CD14-positive monocyte (primary cell): ENCODE measurements around the gene TAC4. TPM values are rescaled to one million over a fixed set of nuclear protein-coding genes. Genes with fewer than 3 reads are reported as not detected.

ENCODE experiments used
- DNase-seq, 3 donors: peaks; one replicate each; pipeline ENCODE4 v3.0.0-alpha.2; 2011 to 2022
- H2AFZ ChIP-seq: 2 replicates; pipeline ENCODE4 v1.6.0; 2012; ENCODE audit warnings: mild to moderate bottlenecking, low read depth, low read length, inconsistent platforms; ENCODE audit not compliant: insufficient read depth, poor library complexity, severe bottlenecking
- H3K27ac ChIP-seq, 2 donors: 1 replicate in 1 of 2; 2 replicates in 1 of 2; pipeline ENCODE4 v1.5.1; 2012 to 2013; ENCODE audit warnings: low read length in 2 of 2, control low read depth in 1 of 2, inconsistent platforms in 1 of 2, low read depth in 1 of 2, mild to moderate bottlenecking in 1 of 2
- H3K27me3 ChIP-seq, 2 donors: one replicate each; pipeline versions ENCODE4 v1.6.0 to v1.6.1; 2011 to 2013; ENCODE audit warnings: low read length in 2 of 2; ENCODE audit not compliant: control insufficient read depth in 2 of 2, insufficient read depth in 2 of 2
- H3K36me3 ChIP-seq, 2 donors: replicated peaks in 1 of 2; 1 replicate in 1 of 2; 2 replicates in 1 of 2; pipeline versions ENCODE4 v1.5.1 to v1.6.1; 2012 to 2013; ENCODE audit warnings: low read length in 2 of 2, control low read depth in 1 of 2, inconsistent platforms in 1 of 2, mild to moderate bottlenecking in 1 of 2; ENCODE audit not compliant: insufficient read depth in 2 of 2, control insufficient read depth in 1 of 2
- H3K4me1 ChIP-seq, 2 donors: 1 replicate in 1 of 2; 2 replicates in 1 of 2; pipeline versions ENCODE4 v1.5.1 to v1.6.1; 2012 to 2013; ENCODE audit warnings: low read length in 2 of 2, control low read depth in 1 of 2, inconsistent platforms in 1 of 2, mild to moderate bottlenecking in 1 of 2, moderate library complexity in 1 of 2; ENCODE audit not compliant: insufficient read depth in 2 of 2, control insufficient read depth in 1 of 2
- H3K4me2 ChIP-seq: replicated peaks from 2 replicates; pipeline ENCODE3; 2012; ENCODE audit warnings: low read length, moderate library complexity, mild to moderate bottlenecking; ENCODE audit not compliant: poor library complexity, severe bottlenecking; ENCODE audit errors: extremely low read depth
- H3K4me3 ChIP-seq, 3 experiments: fragments of 200-600 bp in 1 of 3; sonication (generic) in 1 of 3; replicated peaks in 1 of 3; 1 replicate in 2 of 3; 2 replicates in 1 of 3; pipeline ENCODE4 v1.5.1; 2011 to 2013; ENCODE audit warnings: low read length in 3 of 3, mild to moderate bottlenecking in 3 of 3, control low read depth in 2 of 3, low read depth in 2 of 3, inconsistent platforms in 1 of 3, moderate library complexity in 1 of 3
- H3K79me2 ChIP-seq: 2 replicates; pipeline ENCODE4 v1.6.0; 2012; ENCODE audit warnings: mild to moderate bottlenecking, control low read depth, inconsistent platforms, low read length, moderate library complexity; ENCODE audit not compliant: insufficient read depth
- H3K9ac ChIP-seq: 2 replicates; pipeline ENCODE4 v1.6.0; 2017; ENCODE audit warnings: low read length, mild to moderate bottlenecking; ENCODE audit not compliant: insufficient read depth, poor library complexity, severe bottlenecking
- H3K9me3 ChIP-seq, 2 donors: replicated peaks in 1 of 2; 1 replicate in 1 of 2; 2 replicates in 1 of 2; pipeline versions ENCODE4 v1.5.1 to v1.6.1; 2012 to 2013; ENCODE audit warnings: low read length in 2 of 2, control low read depth in 1 of 2; ENCODE audit not compliant: control insufficient read depth in 1 of 2, insufficient read depth in 1 of 2
- H4K20me1 ChIP-seq: 2 replicates; pipeline ENCODE4 v1.6.0; 2012; ENCODE audit warnings: mild to moderate bottlenecking, low read length, control low read depth, moderate library complexity; ENCODE audit not compliant: insufficient read depth
- H3K27ac Mint-ChIP-seq, 7 donors: one replicate each; pipeline ENCODE4 v1.8.0; 2020; ENCODE audit warnings: mild to moderate bottlenecking in 7 of 7, mixed read lengths in 7 of 7, moderate library complexity in 6 of 7, inconsistent platforms in 2 of 7
- H3K27me3 Mint-ChIP-seq, 3 donors: one replicate each; pipeline ENCODE4 v1.8.0; 2021 to 2022; ENCODE audit warnings: low read depth in 3 of 3, mild to moderate bottlenecking in 3 of 3, mixed read lengths in 3 of 3, moderate library complexity in 3 of 3, inconsistent platforms in 1 of 3
- H3K36me3 Mint-ChIP-seq, 2 donors: one replicate each; pipeline ENCODE4 v1.8.0; 2020; ENCODE audit warnings: mixed read lengths in 2 of 2, inconsistent platforms in 1 of 2, mild to moderate bottlenecking in 1 of 2
- H3K4me1 Mint-ChIP-seq: one replicate; pipeline ENCODE4 v1.8.0; 2020; ENCODE audit warnings: mild to moderate bottlenecking, mixed read lengths
- H3K4me3 Mint-ChIP-seq, 2 donors: one replicate each; pipeline ENCODE4 v1.8.0; 2020; ENCODE audit warnings: mild to moderate bottlenecking in 2 of 2, mixed read lengths in 2 of 2, moderate library complexity in 1 of 2
- H3K9me3 Mint-ChIP-seq, 7 donors: one replicate each; pipeline ENCODE4 v1.8.0; 2020 to 2022; ENCODE audit warnings: mixed read lengths in 7 of 7, mild to moderate bottlenecking in 6 of 7, moderate library complexity in 6 of 7, inconsistent platforms in 2 of 7
- WGBS: methylation state at CpG from one replicate; pipeline ENCODE4 v1.1.5; 2013; ENCODE audit warnings: missing lambda C conversion rate; ENCODE audit not compliant: insufficient coverage; 5-methylcytosine and 5-hydroxymethylcytosine counted together
- intact Hi-C, 2 donors: fragments of 100-400 bp; cut with micrococcal nuclease; formaldehyde crosslinking; loops; one replicate each; pipeline versions ENCODE4 v1.15.0 to v1.15.1; 2023
- polyA plus RNA-seq, 3 donors: library from polyadenylated mRNA; depleted of rRNA in 1 of 3; unstranded in 2 of 3; stranded (reverse) in 1 of 3; fragments of 300-500 nt in 2 of 3; fragments of >200 nt in 1 of 3; fragmentation: Illumina TruSeq in 2 of 3; gene quantifications; 1 replicate in 2 of 3; 2 replicates in 1 of 3; pipeline ENCODE4 v1.2.3, GENCODE V29; 2012 to 2021
- TF ChIP-seq, protein P1 (sequence below): fragments of 200-600 bp; IDR thresholded peaks from one replicate; pipeline ENCODE4 v1.8.0; 2022; ENCODE audit warnings: antibody characterized with exemption, mild to moderate bottlenecking

TAC4 gene
- polyA plus RNA-seq, 3 donors: not detected

DNA sequence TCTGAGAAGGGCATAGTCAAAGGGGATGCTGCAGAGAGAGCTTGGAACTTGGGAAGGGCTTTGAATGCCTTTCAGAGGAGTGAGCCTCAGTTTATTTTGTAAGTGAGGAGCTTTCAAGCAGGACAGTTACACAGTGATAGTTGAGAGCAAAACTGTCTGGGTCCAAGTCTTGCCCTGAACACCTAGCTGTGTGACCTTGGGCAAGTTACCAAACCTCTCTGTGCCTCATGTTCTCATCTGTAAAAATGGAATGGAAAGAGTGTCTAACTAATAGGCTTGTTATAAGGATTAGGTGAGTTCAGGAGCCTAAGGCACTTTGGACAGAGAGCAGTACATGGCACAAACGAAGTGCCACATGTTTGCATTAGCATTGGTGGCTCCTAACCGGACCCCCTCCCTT, 27.0 kb upstream of the TAC4 start:
- no peaks in the 10 kb centered on the region for H3K9me3 ChIP-seq
- H3K4me1 ChIP-seq: no peaks in the 10 kb centered on the region
- no peak for DNase-seq
- H3K27ac ChIP-seq: no peak overlapping the region
- H3K27ac Mint-ChIP-seq: no peak overlapping the region
- H3K27me3 ChIP-seq: peaks cover 9 to 12% of the 10 kb centered on the region in 2 donors
- no peak overlapping the region for H3K4me2 ChIP-seq
- H3K4me3 ChIP-seq: no peak overlapping the region
- H3K9ac ChIP-seq: no peak overlapping the region
- H4K20me1 ChIP-seq: no peaks in the 10 kb centered on the region
- H3K79me2 ChIP-seq: no peaks in the 10 kb centered on the region
- H3K36me3 Mint-ChIP-seq: peaks cover 0 to 2% of the 10 kb centered on the region in 2 donors
- no peaks in the 10 kb centered on the region for H3K36me3 ChIP-seq
- WGBS: no CpG with 5 or more reads among the region's 2 CpGs
- H3K4me3 Mint-ChIP-seq: no peak overlapping the region
- peaks cover 34 to 37% (median 35%) of the 10 kb centered on the region in 3 donors for H3K27me3 Mint-ChIP-seq
- H3K4me1 Mint-ChIP-seq: no peaks in the 10 kb centered on the region
- peaks cover 0 to 3% (median 0%) of the 10 kb centered on the region in 7 donors for H3K9me3 Mint-ChIP-seq
- intact Hi-C loops: no loop called here
- TF ChIP-seq, protein P1, sequence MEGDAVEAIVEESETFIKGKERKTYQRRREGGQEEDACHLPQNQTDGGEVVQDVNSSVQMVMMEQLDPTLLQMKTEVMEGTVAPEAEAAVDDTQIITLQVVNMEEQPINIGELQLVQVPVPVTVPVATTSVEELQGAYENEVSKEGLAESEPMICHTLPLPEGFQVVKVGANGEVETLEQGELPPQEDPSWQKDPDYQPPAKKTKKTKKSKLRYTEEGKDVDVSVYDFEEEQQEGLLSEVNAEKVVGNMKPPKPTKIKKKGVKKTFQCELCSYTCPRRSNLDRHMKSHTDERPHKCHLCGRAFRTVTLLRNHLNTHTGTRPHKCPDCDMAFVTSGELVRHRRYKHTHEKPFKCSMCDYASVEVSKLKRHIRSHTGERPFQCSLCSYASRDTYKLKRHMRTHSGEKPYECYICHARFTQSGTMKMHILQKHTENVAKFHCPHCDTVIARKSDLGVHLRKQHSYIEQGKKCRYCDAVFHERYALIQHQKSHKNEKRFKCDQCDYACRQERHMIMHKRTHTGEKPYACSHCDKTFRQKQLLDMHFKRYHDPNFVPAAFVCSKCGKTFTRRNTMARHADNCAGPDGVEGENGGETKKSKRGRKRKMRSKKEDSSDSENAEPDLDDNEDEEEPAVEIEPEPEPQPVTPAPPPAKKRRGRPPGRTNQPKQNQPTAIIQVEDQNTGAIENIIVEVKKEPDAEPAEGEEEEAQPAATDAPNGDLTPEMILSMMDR: no peak
- H2AFZ ChIP-seq: no peak overlapping the region

- no CpG with 5 or more reads among the region's 3 CpGs for WGBS
These were observed 26.1 kb upstream of the TAC4 start for GRCh38 chr17:49873926-49874325.

More at GRCh38 chr17:49873926-49874325, 26.1 kb upstream of the TAC4 start:
- H3K4me3 Mint-ChIP-seq: no peak overlapping the region
- H2AFZ ChIP-seq: no peak overlapping the region
- no peak overlapping the region for H3K9ac ChIP-seq
- peaks cover 1 to 2% of the 10 kb centered on the region in 2 donors for H3K27me3 ChIP-seq
- no peak overlapping the region for H3K4me2 ChIP-seq
- intact Hi-C loops: no loop called here
- no peak overlapping the region for H3K4me3 ChIP-seq
- H3K4me1 ChIP-seq: no peaks in the 10 kb centered on the region
- H3K36me3 ChIP-seq: no peaks in the 10 kb centered on the region
- H3K36me3 Mint-ChIP-seq: no peaks in the 10 kb centered on the region
- H4K20me1 ChIP-seq: no peaks in the 10 kb centered on the region
- no peak for DNase-seq
- no peaks in the 10 kb centered on the region for H3K9me3 ChIP-seq
- H3K9me3 Mint-ChIP-seq: no peaks in the 10 kb centered on the region
- no peak overlapping the region for H3K27ac Mint-ChIP-seq
- H3K4me1 Mint-ChIP-seq: peaks cover under 1% of the 10 kb centered on the region
- H3K27me3 Mint-ChIP-seq: peaks cover 25 to 29% (median 26%) of the 10 kb centered on the region in 3 donors
- TF ChIP-seq, protein P1: no peak
- no peak overlapping the region for H3K27ac ChIP-seq
- no peaks in the 10 kb centered on the region for H3K79me2 ChIP-seq
